Measurements from ENCODE around the gene NRAP.

The NRAP gene

DNA sequence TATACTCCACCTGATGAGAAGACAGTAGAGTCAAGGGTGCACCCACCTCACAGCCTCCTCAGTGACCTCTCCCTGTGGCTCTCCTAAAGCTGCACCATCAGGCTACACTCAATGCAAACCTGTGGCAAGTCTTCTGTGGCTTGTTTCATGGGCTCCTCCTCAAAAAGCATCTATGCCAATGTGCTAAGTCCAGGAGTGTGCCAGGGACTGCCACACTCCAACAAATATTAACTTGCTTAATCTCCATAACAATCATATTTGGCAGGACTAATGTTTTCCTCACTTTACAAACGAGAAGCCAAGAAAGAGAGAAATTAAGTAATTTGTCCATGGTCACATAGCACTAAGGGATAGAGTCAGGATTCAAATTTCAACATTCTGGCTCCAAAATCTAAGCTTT lies 11.9 kb downstream of the NRAP start:
- TF ChIP-seq, protein P1, sequence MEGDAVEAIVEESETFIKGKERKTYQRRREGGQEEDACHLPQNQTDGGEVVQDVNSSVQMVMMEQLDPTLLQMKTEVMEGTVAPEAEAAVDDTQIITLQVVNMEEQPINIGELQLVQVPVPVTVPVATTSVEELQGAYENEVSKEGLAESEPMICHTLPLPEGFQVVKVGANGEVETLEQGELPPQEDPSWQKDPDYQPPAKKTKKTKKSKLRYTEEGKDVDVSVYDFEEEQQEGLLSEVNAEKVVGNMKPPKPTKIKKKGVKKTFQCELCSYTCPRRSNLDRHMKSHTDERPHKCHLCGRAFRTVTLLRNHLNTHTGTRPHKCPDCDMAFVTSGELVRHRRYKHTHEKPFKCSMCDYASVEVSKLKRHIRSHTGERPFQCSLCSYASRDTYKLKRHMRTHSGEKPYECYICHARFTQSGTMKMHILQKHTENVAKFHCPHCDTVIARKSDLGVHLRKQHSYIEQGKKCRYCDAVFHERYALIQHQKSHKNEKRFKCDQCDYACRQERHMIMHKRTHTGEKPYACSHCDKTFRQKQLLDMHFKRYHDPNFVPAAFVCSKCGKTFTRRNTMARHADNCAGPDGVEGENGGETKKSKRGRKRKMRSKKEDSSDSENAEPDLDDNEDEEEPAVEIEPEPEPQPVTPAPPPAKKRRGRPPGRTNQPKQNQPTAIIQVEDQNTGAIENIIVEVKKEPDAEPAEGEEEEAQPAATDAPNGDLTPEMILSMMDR (conservative IDR thresholded peaks at IDR 0.05; ENCODE audit: control insufficient read depth, insufficient read depth, low read depth, low read length) = no peak
- no peak overlapping the region for H3K4me3 ChIP-seq (ENCODE audit: control insufficient read depth, low read depth, low read length)
- no peak for DNase-seq (ENCODE audit: low read depth)

DNA sequence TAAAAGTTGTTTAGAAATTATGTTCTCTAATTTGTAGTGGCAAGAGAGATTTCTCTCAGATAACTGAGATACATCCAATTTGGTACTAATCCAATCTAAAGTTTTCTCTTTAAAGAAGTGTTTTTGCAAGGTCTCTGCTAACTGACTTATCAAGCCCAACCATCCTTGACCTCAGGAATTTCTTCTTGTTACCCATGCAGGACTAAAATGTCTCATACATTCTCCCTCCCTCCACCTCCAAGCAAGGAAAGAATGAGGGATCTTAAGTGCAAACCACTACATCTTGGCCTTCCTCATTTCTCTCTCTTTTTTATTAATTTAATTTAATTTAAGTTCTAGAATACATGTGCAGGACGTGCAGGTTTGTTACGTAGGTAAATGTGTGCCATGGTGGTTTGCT lies 12.8 kb downstream of the NRAP start:
- no peak for DNase-seq (ENCODE audit: low read depth)
- no peak overlapping the region for H3K4me3 ChIP-seq (ENCODE audit: control insufficient read depth, low read depth, low read length)
- TF ChIP-seq, protein P1 (conservative IDR thresholded peaks at IDR 0.05; ENCODE audit: control insufficient read depth, insufficient read depth, low read depth, low read length) = no peak

DNA sequence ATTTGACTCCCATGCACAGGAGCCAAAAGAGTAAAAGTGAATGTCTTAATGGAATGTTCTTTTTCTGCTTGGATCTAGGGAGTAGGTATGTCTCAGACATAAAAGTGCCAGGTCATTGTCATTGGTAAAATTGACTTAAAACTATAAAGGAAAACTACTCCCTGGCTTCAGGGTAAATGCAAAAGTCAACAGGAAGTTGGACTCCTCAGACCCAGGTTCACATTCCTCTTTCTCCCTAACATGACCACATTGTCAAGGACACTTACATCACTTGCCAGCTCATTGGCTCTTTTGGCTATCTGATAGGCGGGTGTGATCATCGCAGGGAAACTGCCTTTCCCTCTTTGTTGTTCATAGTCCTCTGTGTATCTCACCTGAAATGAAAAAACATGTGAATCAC lies 13.7 kb downstream of the NRAP start:
- no peak overlapping the region for H3K4me3 ChIP-seq (ENCODE audit: control insufficient read depth, low read depth, low read length)
- no peak for DNase-seq (ENCODE audit: low read depth)
- TF ChIP-seq, protein P1 (conservative IDR thresholded peaks at IDR 0.05; ENCODE audit: control insufficient read depth, insufficient read depth, low read depth, low read length) = no peak

DNA sequence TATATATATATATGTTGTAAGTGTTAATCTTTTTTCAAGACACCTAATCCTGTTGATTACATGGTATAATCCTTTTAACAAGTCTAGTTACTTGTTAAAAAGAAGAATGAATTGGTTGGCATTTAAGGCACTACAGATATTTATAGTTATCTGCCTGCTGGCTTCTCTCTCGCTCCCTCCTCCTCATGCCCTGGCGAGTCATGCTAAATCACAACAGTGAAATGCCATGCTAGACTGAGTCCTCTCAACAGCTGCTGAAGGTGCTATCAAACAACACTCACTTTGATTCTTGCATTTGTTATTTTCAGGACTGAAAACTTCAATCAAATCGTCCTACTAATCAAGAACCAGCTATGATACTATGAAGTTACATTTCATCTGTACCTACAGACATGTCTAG lies 15.4 kb downstream of the NRAP start:
- no peak overlapping the region for H3K4me3 ChIP-seq (ENCODE audit: control insufficient read depth, low read depth, low read length)
- DNase-seq (ENCODE audit: low read depth) = peak; percentile 5
- TF ChIP-seq, protein P1 (conservative IDR thresholded peaks at IDR 0.05; ENCODE audit: control insufficient read depth, insufficient read depth, low read depth, low read length) = no peak

DNA sequence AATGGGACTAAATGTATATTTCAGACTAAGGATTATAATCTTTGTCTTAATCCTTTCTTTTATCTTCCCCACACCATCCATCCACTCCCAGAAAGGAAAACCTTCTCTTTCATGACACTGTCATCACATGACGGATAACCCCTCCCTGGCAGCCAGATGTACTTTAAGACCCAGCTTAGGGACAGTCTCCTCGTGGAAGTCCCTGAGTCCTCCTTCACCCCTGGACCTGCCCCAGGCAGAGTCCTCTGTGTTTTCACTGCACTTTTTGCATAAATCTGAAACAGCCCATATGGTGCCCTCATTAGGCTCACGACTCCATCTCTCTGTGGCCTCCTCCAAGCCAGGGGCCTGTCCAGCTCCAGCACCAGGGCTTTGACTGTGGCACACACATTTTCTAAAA lies 16.0 kb downstream of the NRAP start:
- TF ChIP-seq, protein P1 (conservative IDR thresholded peaks at IDR 0.05; ENCODE audit: control insufficient read depth, insufficient read depth, low read depth, low read length) = no peak
- H3K4me3 ChIP-seq (ENCODE audit: control insufficient read depth, low read depth, low read length) = no peak overlapping the region
- DNase-seq (ENCODE audit: low read depth) = no peak

DNA sequence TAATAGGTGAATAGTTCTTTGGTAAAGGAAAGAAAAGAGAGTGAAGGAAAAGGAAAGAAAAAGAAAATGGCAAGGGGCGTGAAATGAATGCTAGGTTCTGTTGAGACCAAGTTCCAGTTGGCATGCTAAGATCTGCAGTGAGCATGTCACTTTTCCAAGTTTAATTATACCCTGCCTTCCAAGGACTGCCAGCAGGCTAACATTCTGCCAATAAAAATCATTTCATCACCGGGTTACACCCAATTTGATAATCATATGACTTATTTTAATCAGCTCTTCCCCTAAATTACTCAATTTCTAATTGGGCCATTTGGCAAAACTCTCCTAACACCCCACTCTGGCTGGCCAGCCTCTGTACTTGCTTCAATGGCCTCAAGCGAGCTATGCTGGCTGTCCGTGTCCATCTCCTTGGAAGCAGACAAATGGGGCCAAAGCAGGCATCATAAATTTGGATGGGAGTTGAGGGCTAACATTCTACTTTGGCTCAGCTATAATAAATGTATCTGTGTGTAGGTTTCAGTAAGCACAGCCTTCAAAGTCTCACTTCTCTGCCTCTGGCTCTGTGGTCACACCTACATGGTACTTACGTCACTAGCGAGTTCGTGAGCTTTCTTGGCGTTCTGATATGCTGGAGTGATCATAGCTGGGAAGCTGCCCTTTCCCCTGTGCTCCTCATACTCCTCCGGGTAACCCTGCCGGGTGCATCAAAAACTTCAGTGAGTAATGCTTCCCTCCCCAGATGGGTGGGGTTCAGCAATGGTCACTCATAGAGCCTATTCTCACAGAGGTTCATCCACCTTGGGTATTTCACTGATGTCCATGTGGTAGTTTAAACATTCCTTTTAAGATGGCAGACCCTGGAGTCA lies 17.3 kb downstream of the NRAP start:
- TF ChIP-seq, protein P1 (conservative IDR thresholded peaks at IDR 0.05; ENCODE audit: control insufficient read depth, insufficient read depth, low read depth, low read length) = no peak
- no peak overlapping the region for H3K4me3 ChIP-seq (ENCODE audit: control insufficient read depth, low read depth, low read length)
- peak; percentile 41 for DNase-seq (ENCODE audit: low read depth)
